GM18951 (cell line): ENCODE results near the gene SSNA1.

Experiments used
- POLR2A ChIP-seq: IDR thresholded peaks from 4 replicates; pipeline ENCODE4 v1.6.1; 2011; ENCODE audit warnings: mild to moderate bottlenecking; ENCODE audit not compliant: insufficient read length, insufficient read depth; ENCODE audit errors: extremely low read depth
- in situ Hi-C: fragments of 300-500 bp; cut with MboI; formaldehyde crosslinking; loops from one replicate; pipeline ENCODE4 v1.12.0; 2022; ENCODE audit warnings: low sequenced_read_pairs, mixed read lengths, inconsistent platforms; ENCODE audit not compliant: unreplicated experiment

Gene SSNA1

DNA sequence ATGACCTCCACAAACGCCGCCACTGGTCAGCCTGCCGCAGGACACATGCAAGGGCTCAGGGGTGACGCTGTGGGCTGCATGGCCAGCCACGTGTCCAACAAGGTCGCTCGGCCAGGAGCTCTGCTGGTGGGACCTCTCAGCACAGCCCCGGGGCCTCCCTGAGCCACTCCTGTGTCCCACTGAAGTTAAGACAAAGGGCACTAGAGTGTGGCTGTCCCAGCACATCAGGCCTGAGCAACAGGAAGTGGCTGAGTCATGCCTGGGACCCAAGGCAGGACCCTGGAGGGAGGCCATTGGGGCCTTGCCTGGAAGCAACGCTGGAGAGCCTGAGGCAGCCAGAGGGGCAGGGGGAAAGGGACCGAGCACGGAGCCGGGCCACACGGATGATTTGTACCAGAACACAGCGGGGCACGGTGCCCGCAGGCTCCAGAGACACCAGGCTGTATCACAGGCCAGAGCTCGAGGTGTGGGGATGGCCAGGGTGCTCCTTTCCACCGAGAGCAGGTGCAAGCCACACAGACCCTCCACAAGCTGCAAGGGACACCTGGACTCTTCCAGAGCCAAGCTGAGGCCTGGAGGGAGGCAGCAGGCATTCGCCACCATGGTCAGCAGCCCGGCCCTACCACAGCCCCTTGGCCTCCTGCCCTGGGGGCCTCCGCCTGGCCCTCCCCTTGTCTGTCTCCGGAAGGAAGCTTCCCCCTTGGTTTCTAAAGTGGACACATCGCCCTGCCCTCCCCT lies 10.1 kb upstream of the SSNA1 start:
- in situ Hi-C loops = no loop called here
- TF ChIP-seq POLR2A = no peak

DNA sequence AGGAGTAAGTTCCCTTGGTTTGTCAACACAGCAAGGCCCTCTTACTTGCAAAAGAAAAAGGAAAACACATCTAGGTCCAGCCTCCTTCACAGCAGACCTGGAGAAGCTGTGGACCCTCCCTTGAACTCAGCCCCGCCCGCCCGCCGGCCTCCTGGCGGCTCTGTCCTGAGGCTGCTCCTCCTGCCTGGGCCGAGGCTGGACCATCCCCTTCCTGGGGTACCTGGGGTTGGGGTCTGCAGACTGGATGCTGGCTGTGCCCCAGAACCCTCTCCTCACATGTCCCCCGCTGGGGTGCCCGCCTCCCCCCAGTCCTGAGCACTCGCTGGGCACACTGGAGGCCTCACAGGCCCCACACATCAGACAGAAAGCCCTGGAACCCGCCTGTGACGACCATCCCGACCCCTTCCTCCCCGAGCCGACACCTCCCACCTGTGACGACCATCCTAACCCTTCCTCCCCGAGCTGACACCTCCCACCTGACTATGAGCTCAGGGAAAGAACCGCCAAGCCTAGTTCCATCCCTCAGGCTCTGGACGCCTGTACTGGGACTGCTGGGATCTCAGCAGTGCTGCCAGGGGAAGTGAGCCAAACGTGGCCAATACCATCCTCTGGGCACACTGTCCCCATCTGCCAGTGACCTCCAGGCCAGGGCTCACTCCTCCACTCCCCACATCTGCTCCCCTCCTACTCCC lies 9.4 kb upstream of the SSNA1 start:
- no peak for TF ChIP-seq POLR2A
- in situ Hi-C loops = no loop called here

DNA sequence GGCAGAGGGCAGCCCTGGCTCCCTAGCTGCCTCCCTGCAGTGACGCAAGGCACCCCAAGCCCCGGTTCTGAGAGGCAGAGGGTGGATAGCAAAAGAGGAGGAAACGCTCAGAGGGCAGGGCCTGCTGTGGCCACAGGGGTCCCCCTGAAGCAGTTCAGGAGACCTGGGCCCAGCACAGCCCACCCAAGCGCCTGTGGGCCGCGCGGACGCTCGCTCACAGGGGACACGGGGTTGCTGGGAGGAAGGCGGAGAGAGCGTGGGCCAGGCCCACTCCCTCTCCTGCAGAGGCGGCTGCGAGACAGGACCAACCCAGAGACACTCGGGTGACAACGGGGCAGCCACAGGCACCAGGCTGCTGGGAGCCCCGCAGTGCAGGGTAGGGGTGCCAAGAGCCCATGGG lies 8.7 kb upstream of the SSNA1 start:
- TF ChIP-seq POLR2A = no peak
- in situ Hi-C loops = no loop called here

DNA sequence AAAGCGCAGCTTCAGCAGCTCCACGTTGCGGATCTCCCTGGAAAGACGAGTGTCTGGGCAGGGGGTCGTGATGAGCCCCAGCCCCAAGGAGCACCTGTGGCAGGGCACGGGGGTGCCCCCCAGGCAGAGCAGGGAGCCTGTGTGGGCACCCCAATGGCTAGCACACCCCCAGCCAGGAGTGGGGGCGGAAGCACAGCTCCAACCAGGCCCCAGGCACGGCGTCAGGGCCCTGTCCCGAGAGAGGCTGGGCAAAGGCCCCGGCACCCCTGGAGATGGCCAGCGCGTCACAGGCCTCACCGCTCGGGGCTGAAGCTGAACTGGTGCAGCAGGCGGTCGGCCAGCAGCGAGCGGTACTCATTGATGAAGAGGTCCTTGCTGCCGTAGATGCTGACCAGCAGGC lies 8.0 kb upstream of the SSNA1 start:
- in situ Hi-C loops = no loop called here
- no peak for TF ChIP-seq POLR2A

DNA sequence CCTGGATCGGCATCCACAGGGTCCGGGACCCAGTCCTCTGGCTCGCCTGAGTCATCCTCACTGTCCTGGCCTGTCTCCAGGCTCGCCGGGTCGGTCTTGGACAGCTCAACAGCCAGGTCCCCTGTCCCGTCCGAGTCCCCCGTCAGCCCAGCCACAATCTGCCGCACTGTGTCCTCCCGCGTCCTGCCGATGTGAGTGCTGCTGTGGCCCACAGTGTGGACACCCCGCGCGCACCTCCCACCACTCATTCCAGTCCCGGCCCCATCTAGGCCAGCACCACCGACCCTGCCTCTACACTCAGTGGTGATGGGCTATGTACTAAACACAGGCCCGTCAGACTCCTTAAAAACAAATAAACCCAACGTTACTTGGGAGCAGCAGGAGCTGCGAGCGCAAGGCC lies 6.8 kb upstream of the SSNA1 start:
- TF ChIP-seq POLR2A = no peak
- in situ Hi-C loops = no loop called here

DNA sequence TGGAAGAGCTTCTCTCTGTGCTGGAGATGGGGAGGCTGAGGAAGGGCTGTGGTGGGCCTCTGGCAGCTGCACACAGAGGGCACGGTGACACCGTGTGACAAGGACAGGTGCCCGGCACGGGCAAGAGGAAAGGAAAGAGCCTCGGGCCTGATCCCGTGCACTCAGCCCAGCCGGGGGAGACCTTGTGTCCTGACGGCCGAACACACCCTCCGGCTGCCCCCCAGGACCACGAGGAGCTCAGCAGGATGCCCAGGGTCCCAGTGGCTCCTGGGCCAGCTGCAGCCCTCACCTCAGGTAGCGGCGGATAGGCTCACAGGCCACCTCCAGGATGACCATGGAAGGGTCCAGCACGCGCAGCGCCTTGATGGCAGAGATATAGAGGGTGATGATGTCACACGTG lies 5.6 kb upstream of the SSNA1 start:
- in situ Hi-C loops = no loop called here

DNA sequence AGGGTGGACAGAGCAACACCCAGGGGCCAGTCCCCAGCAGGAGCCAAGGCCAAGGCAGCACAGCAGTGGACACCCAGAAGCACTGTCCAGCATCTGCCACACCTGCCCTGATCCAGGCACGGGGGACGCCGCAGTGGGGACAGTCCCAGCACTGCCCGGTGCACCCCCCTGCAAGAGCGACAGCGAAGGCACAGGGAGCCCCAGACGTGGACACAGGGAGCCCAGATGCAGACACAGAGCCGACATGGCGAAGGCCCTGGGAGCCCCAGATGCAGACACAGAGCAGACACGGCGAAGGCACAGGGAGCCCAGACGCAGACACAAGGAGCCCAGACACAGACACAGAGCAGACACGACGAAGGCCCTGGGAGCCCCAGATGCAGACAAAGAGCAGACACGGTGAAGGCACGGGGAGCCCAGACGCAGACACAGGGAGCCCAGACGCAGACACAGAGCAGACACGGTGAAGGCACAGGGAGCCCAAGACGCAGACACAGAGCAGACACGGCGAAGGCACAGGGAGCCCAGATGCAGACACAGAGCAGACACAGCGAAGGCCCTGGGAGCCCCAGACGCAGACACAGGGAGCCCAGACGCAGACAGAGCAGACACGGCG lies 4.4 kb upstream of the SSNA1 start:
- in situ Hi-C loops = no loop called here
- TF ChIP-seq POLR2A = no peak

More for the DNA sequence above, 5.6 kb upstream of the SSNA1 start:
- TF ChIP-seq POLR2A = no peak

DNA sequence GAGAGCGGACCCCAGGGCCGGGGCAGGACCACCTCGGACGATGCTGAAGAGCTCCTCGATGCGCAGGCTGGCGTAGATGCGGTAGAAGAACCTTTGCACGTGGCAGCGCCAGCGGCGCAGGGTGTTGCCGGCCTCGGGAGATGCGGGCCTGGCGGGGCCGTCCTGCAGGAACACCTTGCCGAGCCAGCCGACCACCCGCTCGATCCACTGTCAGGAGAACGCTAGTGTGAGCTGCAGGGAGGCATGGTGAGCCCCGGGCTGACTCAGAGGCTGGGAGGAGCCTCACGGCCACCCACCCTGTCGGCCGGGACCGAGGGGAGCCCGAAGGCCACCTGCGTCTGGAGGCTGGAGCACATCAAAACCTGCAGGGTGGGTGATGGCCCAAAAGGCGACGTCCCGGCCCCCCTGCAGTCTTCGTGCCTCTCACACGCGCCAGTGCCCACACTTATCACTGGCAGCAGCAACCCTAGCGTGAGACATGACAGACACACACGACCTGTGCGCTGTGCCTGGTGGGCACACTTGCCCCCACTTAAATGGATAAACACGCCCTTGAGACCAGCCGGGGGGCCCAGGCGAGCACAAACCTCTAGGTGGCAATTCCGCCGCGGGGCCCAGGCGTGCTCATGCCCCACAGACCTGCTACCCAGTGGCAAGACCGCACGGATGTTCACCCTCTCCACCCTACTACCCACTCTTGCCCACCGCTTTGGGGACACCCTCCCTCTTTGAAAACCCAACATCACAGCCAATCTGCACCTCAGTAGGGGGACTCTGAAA lies 3.4 kb upstream of the SSNA1 start:
- in situ Hi-C loops = no loop called here
- no peak for TF ChIP-seq POLR2A

DNA sequence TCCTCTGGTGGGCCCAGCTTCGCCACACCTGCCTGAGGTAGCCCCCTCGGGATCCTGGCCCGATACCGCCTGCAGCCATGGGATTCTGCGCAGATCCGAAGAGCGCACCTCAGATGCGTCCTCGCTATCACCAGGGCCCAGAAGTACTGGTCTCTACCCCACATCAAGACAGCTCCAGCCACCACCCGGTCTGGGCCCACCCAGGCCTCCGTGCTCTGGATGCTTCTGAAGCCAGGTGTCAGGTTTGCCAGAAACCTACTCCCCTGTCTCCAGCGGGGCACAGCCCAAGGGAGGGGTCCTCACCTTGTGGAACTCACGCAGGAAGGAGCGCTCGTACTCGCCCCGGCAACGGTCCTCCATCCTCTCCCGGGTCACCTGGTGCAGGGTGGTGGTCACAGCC lies 2.6 kb upstream of the SSNA1 start:
- in situ Hi-C loops = no loop called here

DNA sequence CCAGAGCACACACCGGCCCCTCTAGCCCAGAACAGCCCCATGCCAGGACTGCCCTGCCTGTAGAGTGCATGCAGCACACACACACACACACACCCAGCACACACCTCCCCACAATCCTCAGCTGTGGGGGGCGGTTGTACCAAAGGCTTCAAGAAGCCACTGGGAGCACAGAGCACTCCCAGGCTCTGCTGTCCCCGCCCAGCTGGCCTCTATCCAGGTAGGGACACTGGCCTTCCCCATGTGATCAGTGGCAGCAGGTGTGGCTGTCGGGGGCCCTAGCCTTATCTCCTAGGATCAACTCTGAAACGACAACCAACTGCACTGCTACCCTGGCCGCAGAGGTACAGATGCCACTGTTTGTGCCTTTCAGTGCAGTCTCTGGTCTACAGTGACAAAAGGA lies 2.1 kb upstream of the SSNA1 start:
- TF ChIP-seq POLR2A = no peak
- in situ Hi-C loops = no loop called here

More for the DNA sequence above, 2.6 kb upstream of the SSNA1 start:
- TF ChIP-seq POLR2A = no peak

DNA sequence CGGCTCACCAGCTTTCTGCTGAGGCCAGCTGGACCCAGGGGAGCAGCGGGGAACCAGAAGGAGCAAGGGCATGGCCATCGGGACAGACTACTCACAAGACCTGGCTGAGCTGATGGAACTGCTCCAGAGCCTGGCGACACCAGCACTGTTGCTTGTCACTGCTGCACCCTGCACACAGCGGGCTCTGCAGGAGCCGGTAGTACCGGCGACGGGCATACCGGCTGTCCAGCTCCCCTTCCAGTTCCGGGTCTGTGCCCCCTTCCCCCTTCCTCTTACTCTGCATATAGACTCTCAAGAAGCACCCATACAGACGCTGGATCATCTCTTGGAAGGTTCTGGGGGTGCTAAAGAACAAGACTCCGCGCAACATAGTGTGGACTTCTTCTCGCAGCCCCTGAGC lies 1.1 kb upstream of the SSNA1 start:
- in situ Hi-C loops = no loop called here

DNA sequence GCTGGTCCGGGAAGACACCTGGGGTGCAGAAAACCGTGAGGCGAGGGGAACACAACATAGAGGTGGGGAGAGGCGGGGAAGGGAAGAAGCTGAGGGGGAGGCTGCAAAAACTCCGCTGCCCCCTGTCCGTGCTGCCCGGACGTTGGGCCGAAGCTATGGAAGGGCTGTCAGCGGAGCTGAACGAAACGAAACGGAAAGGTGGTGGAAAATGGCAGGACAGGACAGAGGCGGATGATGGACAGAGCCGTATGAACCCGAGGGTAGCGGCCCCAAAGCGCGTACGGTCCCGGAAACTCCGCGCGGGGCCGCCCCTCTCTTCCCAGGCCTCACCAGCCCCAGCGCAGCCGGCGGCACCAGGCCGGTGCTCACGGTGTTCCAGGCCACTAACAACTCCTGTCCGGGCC lies 388 bp upstream of the SSNA1 start:
- in situ Hi-C loops = no loop called here

More for the DNA sequence above, 1.1 kb upstream of the SSNA1 start:
- TF ChIP-seq POLR2A = no peak

More for the DNA sequence above, 388 bp upstream of the SSNA1 start:
- no peak for TF ChIP-seq POLR2A
